SJCRH30 (cell line): ENCODE data around the gene ANO6. TPM values are rescaled to one million over a fixed set of nuclear protein-coding genes. Genes with fewer than 3 reads are reported as not detected.
"Not testable (repeated sequence)": the region's sequence is repeated elsewhere in the genome, so short reads cannot be mapped to it uniquely, and the experiment has no call there.

Experiments used
- DNase-seq, 2 experiments: peaks; one replicate each; pipeline ENCODE4 v3.0.0-alpha.2; 2015 to 2020
- H3K27ac ChIP-seq: fragments of 250-450 bp; sonication (Bioruptor Pico); 2 replicates; pipeline ENCODE4 v1.5.1; 2020; ENCODE audit warnings: mild to moderate bottlenecking, moderate library complexity
- H3K27me3 ChIP-seq: fragments of 250-450 bp; sonication (Bioruptor Pico); 2 replicates; pipeline ENCODE4 v1.5.1; 2020; ENCODE audit warnings: mild to moderate bottlenecking, moderate library complexity
- H3K36me3 ChIP-seq: fragments of 250-450 bp; sonication (Bioruptor Pico); 2 replicates; pipeline ENCODE4 v1.5.1; 2020; ENCODE audit warnings: mild to moderate bottlenecking, moderate library complexity
- H3K4me1 ChIP-seq: fragments of 250-450 bp; sonication (Bioruptor Pico); 2 replicates; pipeline ENCODE4 v1.5.1; 2020; ENCODE audit warnings: mild to moderate bottlenecking, moderate library complexity
- H3K4me3 ChIP-seq: fragments of 250-450 bp; sonication (Bioruptor Pico); 2 replicates; pipeline ENCODE4 v1.5.1; 2020; ENCODE audit warnings: mild to moderate bottlenecking, moderate library complexity
- H3K9me3 ChIP-seq: fragments of 250-450 bp; sonication (Bioruptor Pico); replicated peaks from 2 replicates; pipeline ENCODE4 v1.5.1; 2020; ENCODE audit warnings: mild to moderate bottlenecking, moderate library complexity
- total RNA-seq: library from RNA; depleted of rRNA; stranded (reverse); fragments of >200 nt; shearing (Covaris generic); gene quantifications from 2 replicates; pipeline ENCODE4 v1.2.3, GENCODE V29; 2014

Gene ANO6
- total RNA-seq, 1 experiment from 2014 or later = 60.7 TPM

GRCh38 chr12:45220363-45220931 is 4.6 kb downstream of the ANO6 start:
- DNase-seq = no peak
- Histone ChIP-seq H3K9me3 (no peaks in the 10 kb centered on the region), H3K36me3 (no peaks in the 10 kb centered on the region), H3K4me3 (no peak overlapping the region), H3K27ac (no peak overlapping the region), H3K27me3 (no peaks in the 10 kb centered on the region), H3K4me1 (no peaks in the 10 kb centered on the region)

- Histone ChIP-seq H3K27me3 (no peaks in the 10 kb centered on the region), H3K36me3 (peaks cover 3% of the 10 kb centered on the region), H3K4me3 (no peak overlapping the region), H3K27ac (no peak overlapping the region), H3K4me1 (no peaks in the 10 kb centered on the region), H3K9me3 (no peaks in the 10 kb centered on the region)
- no peak for DNase-seq
Measured at GRCh38 chr12:45220969-45221368, 5.1 kb downstream of the ANO6 start.

GRCh38 chr12:45223868-45224267 is 8.0 kb downstream of the ANO6 start:
- Histone ChIP-seq H3K4me3 (no peak overlapping the region), H3K4me1 (no peaks in the 10 kb centered on the region), H3K27ac (no peak overlapping the region), H3K27me3 (no peaks in the 10 kb centered on the region), H3K9me3 (no peaks in the 10 kb centered on the region), H3K36me3 (peaks cover 6% of the 10 kb centered on the region)
- DNase-seq = no peak

GRCh38 chr12:45224311-45224710 is 8.4 kb downstream of the ANO6 start:
- no peak for DNase-seq
- Histone ChIP-seq H3K27ac (no peak overlapping the region), H3K27me3 (no peaks in the 10 kb centered on the region), H3K9me3 (no peaks in the 10 kb centered on the region), H3K4me3 (no peak overlapping the region), H3K36me3 (peaks cover 6% of the 10 kb centered on the region), H3K4me1 (no peaks in the 10 kb centered on the region)

GRCh38 chr12:45226021-45226420 is 10.1 kb downstream of the ANO6 start:
- Histone ChIP-seq H3K9me3 (no peaks in the 10 kb centered on the region), H3K27me3 (no peaks in the 10 kb centered on the region), H3K27ac (no peak overlapping the region), H3K4me1 (no peaks in the 10 kb centered on the region; the same call in 1 of the 2 replicates), H3K36me3 (peaks cover 11% of the 10 kb centered on the region), H3K4me3 (no peak overlapping the region)
- DNase-seq = no peak

- H3K27me3 ChIP-seq = no peaks in the 10 kb centered on the region
- H3K9me3 ChIP-seq = no peaks in the 10 kb centered on the region
- peaks cover 14% of the 10 kb centered on the region for H3K4me1 ChIP-seq
- DNase-seq = no peak
- no peak overlapping the region for H3K4me3 ChIP-seq
- peaks cover 11% of the 10 kb centered on the region for H3K36me3 ChIP-seq
- no peak overlapping the region for H3K27ac ChIP-seq
Measured at GRCh38 chr12:45227316-45228067, 11.6 kb downstream of the ANO6 start.

GRCh38 chr12:45231515-45232145 is 15.7 kb downstream of the ANO6 start:
- peak in 1 of 2 experiments; percentile 29 for DNase-seq
- H3K9me3 ChIP-seq = 0 out of 2 replicates have a peak, but pooled peaks cover 4% of the 10 kb centered on the region
- no peak overlapping the region for H3K4me3 ChIP-seq
- peaks cover 5% of the 10 kb centered on the region; the same call in 1 of the 2 replicates for H3K36me3 ChIP-seq
- no peaks in the 10 kb centered on the region for H3K27me3 ChIP-seq
- peak overlapping the region; percentile 48 for H3K27ac ChIP-seq
- H3K4me1 ChIP-seq = peaks cover 49% of the 10 kb centered on the region

- Histone ChIP-seq H3K27ac (peak overlapping the region; percentile 48), H3K9me3 (0 out of 2 replicates have a peak, but pooled peaks cover 7% of the 10 kb centered on the region), H3K27me3 (no peaks in the 10 kb centered on the region), H3K36me3 (0 out of 2 replicates have a peak, but pooled peaks cover 5% of the 10 kb centered on the region), H3K4me3 (no peak overlapping the region), H3K4me1 (peaks cover 49% of the 10 kb centered on the region)
- DNase-seq = peak in 1 of 2 experiments; percentile 28
Measured at GRCh38 chr12:45232146-45232755, 16.4 kb downstream of the ANO6 start.

GRCh38 chr12:45232756-45233372 is 17.0 kb downstream of the ANO6 start:
- H3K9me3 ChIP-seq = 0 out of 2 replicates have a peak, but pooled peaks cover 7% of the 10 kb centered on the region
- peak; percentile 45 to 55 for DNase-seq
- H3K27me3 ChIP-seq = no peaks in the 10 kb centered on the region
- H3K36me3 ChIP-seq = 0 out of 2 replicates have a peak, but pooled peaks cover 5% of the 10 kb centered on the region
- H3K4me3 ChIP-seq = no peak overlapping the region
- H3K27ac ChIP-seq = peak overlapping the region; percentile 48
- H3K4me1 ChIP-seq = peaks cover 49% of the 10 kb centered on the region

- H3K36me3 ChIP-seq = 0 out of 2 replicates have a peak, but pooled peaks cover 5% of the 10 kb centered on the region
- H3K4me3 ChIP-seq = no peak overlapping the region
- 0 out of 2 replicates have a peak, but pooled peaks cover 7% of the 10 kb centered on the region for H3K9me3 ChIP-seq
- peaks cover 49% of the 10 kb centered on the region for H3K4me1 ChIP-seq
- H3K27ac ChIP-seq = peak overlapping the region; percentile 73
- H3K27me3 ChIP-seq = no peaks in the 10 kb centered on the region
- DNase-seq = peak; percentile 65 to 89
Measured at GRCh38 chr12:45234139-45234865, 18.4 kb downstream of the ANO6 start.

- H3K4me3 ChIP-seq = no peak overlapping the region
- H3K27me3 ChIP-seq = no peaks in the 10 kb centered on the region
Measured at GRCh38 chr12:45235087-45236025, 19.5 kb downstream of the ANO6 start.

GRCh38 chr12:45236383-45236782 is 20.5 kb downstream of the ANO6 start:
- H3K27ac ChIP-seq, DNase-seq, H3K27me3 ChIP-seq, H3K36me3 ChIP-seq, H3K4me3 ChIP-seq: not testable (repeated sequence)
- H3K4me1 ChIP-seq = peaks cover 46% of the 10 kb centered on the region
- H3K9me3 ChIP-seq = peaks cover 11% of the 10 kb centered on the region; the same call in 1 of the 2 replicates

More at GRCh38 chr12:45235087-45236025, 19.5 kb downstream of the ANO6 start:
- peak overlapping the region; percentile 73 for H3K27ac ChIP-seq
- 0 out of 2 replicates have a peak, but pooled peaks cover 7% of the 10 kb centered on the region for H3K9me3 ChIP-seq
- H3K4me1 ChIP-seq = peaks cover 49% of the 10 kb centered on the region
- 0 out of 2 replicates have a peak, but pooled peaks cover 2% of the 10 kb centered on the region for H3K36me3 ChIP-seq
- DNase-seq = peak; percentile 44 to 57

GRCh38 chr12:45242180-45242579 is 26.3 kb downstream of the ANO6 start:
- no peak overlapping the region for H3K4me3 ChIP-seq
- H3K27me3 ChIP-seq = no peaks in the 10 kb centered on the region
- peaks cover 5% of the 10 kb centered on the region for H3K9me3 ChIP-seq
- no peaks in the 10 kb centered on the region for H3K36me3 ChIP-seq
- no peaks in the 10 kb centered on the region for H3K4me1 ChIP-seq
- H3K27ac ChIP-seq = no peak overlapping the region
- DNase-seq = no peak
